PC-9 (cell line): ENCODE data around the gene CDC20B. TPM values are rescaled to one million over a fixed set of nuclear protein-coding genes. Genes with fewer than 3 reads are reported as not detected.

Experiments
- BruUV-seq: library from RNA; stranded (reverse); fragments of 400-500 nt; replicated peaks from 2 replicates; lab custom pipeline; 2021; lab: Mats Ljungman, UMichigan
- CTCF ChIA-PET: fragments of 300-600 bp; sonication (Branson Sonifier 250); formaldehyde crosslinking; loops from one replicate; lab custom pipeline; 2022; ENCODE audit warnings: antibody characterized with exemption; lab: Charles Lee
- POLR2A ChIA-PET: fragments of 300-600 bp; sonication (Branson Sonifier 250); formaldehyde crosslinking; loops from one replicate; lab custom pipeline; 2022; ENCODE audit warnings: antibody characterized with exemption; ENCODE audit not compliant: unreplicated experiment; lab: Charles Lee
- DNase-seq, 2 experiments: peaks; one replicate each; pipeline versions ENCODE4 v3.0.0 to v3.0.0-alpha.2; 2015 to 2022; ENCODE audit warnings: mixed read lengths in 1 of 2
- H2AFZ ChIP-seq: fragments of 200-600 bp; sonication (generic); 2 replicates; pipeline ENCODE4 v1.8.1; 2017; ENCODE audit warnings: antibody characterized with exemption
- H3F3A ChIP-seq: fragments of 200-600 bp; sonication (generic); 2 replicates; pipeline ENCODE4 v1.8.1; 2017; ENCODE audit warnings: antibody characterized with exemption, mild to moderate bottlenecking, low read depth; ENCODE audit not compliant: insufficient read depth
- H3K27ac ChIP-seq: fragments of 200-600 bp; sonication (generic); 2 replicates; pipeline ENCODE4 v1.6.1; 2016; ENCODE audit warnings: mixed run types
- H3K27me3 ChIP-seq: fragments of 200-600 bp; sonication (generic); 2 replicates; pipeline ENCODE4 v1.6.1; 2016; ENCODE audit warnings: low read depth, mixed run types; ENCODE audit not compliant: insufficient read depth
- H3K36me3 ChIP-seq: fragments of 200-600 bp; sonication (generic); 2 replicates; pipeline ENCODE4 v1.6.1; 2016; ENCODE audit warnings: low read depth, mixed run types
- H3K4me1 ChIP-seq: fragments of 200-600 bp; sonication (generic); replicated peaks from 2 replicates; pipeline ENCODE4 v1.6.1; 2016; ENCODE audit warnings: mixed run types; ENCODE audit not compliant: insufficient read depth
- H3K4me2 ChIP-seq: fragments of 200-600 bp; sonication (generic); 2 replicates; pipeline ENCODE4 v1.6.1; 2017; ENCODE audit warnings: mixed run types
- H3K4me3 ChIP-seq: fragments of 200-600 bp; sonication (generic); 2 replicates; pipeline ENCODE4 v1.6.1; 2016; ENCODE audit warnings: mixed run types
- H3K79me2 ChIP-seq: fragments of 200-600 bp; sonication (generic); 2 replicates; pipeline ENCODE4 v1.6.1; 2017; ENCODE audit warnings: low read depth, mixed run types
- H3K9me2 ChIP-seq: fragments of 200-600 bp; sonication (generic); 2 replicates; pipeline ENCODE4 v1.8.1; 2017; ENCODE audit warnings: mild to moderate bottlenecking; ENCODE audit not compliant: insufficient read depth
- H3K9me3 ChIP-seq: fragments of 200-600 bp; sonication (generic); 2 replicates; pipeline ENCODE4 v1.8.1; 2016; ENCODE audit warnings: low read depth; ENCODE audit not compliant: insufficient read depth
- H4K20me1 ChIP-seq: fragments of 200-600 bp; sonication (generic); 2 replicates; pipeline ENCODE4 v1.8.1; 2017; ENCODE audit not compliant: insufficient read depth
- CTCF ChIP-seq: fragments of 200-600 bp; sonication (generic); conservative IDR thresholded peaks from 2 replicates; pipeline ENCODE4 v1.6.1; 2017; ENCODE audit warnings: mixed run types, antibody characterized with exemption, mild to moderate bottlenecking, moderate library complexity
- EZH2 ChIP-seq: fragments of 200-600 bp; sonication (generic); IDR thresholded peaks from 2 replicates; pipeline ENCODE4 v1.8.0; 2017; ENCODE audit warnings: antibody characterized with exemption, low read depth
- intact Hi-C: fragments of 100-400 bp; cut with micrococcal nuclease; formaldehyde crosslinking; loops from one replicate; pipeline ENCODE4 v1.10.0; 2022; ENCODE audit not compliant: unreplicated experiment
- total RNA-seq: library from RNA; stranded (reverse); gene quantifications from 2 replicates; pipeline ENCODE4 v1.2.3, GENCODE V29; 2021

The CDC20B gene
- total RNA-seq, 1 experiment from 2014 or later, result not detected

DNA sequence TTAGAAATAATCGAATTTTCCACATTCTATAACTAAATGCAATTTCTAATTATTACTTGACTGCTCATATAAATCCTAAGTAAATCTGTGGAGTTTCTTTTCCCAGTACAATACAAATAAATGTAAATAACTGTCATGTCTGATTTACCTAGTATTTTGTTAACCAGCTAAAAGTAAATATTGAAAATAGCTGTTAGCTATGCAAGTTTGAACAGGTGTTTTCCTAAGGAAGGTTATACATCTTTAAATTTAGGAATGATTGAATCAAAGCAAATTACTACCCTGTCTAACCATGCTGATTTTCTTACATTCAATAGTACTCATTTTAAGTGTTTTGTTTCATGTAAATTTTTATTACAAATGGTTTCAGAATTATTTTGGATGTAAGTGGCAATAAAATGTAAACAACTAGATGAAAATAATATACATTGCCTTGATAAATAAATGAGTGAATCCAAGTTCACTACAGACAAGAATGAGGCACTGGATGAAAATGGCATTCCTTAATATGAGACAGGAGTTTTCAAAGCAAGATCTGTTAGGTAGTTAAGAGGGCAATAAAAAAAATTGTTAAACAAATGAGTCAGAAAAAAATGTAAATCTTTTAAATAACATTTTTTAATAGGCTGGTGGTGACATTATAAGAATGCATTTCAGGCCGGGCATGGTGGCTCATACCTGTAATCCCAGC is 38.4 kb upstream of the CDC20B start:
- Histone ChIP-seq H3K4me2 (no peak overlapping the region), H3K9me2 (no peaks in the 10 kb centered on the region), H3K27ac (no peak overlapping the region), H3K79me2 (no peaks in the 10 kb centered on the region), H3K4me3 (no peak overlapping the region), H3K9me3 (no peaks in the 10 kb centered on the region), H3K36me3 (no peaks in the 10 kb centered on the region), H2AFZ (no peak overlapping the region), H3K27me3 (no peaks in the 10 kb centered on the region), H4K20me1 (no peaks in the 10 kb centered on the region), H3K4me1 (0 out of 2 replicates have a peak, but pooled peaks cover 6% of the 10 kb centered on the region), H3F3A (0 out of 2 replicates have a peak, but pooled peaks cover 6% of the 10 kb centered on the region)
- TF ChIP-seq CTCF (no peak), EZH2 (no peak)
- intact Hi-C loops, result no loop called here
- POLR2A ChIA-PET, result interaction anchor here (0.6 kb wide), 1 partner anchor 350 kb away, joined by 22 read pairs; no protein-coding TSS in a partner anchor
- no TSS peak for BruUV-seq
- CTCF ChIA-PET, result no interaction called here
- DNase-seq, result peak in 1 of 2 experiments; percentile 40

DNA sequence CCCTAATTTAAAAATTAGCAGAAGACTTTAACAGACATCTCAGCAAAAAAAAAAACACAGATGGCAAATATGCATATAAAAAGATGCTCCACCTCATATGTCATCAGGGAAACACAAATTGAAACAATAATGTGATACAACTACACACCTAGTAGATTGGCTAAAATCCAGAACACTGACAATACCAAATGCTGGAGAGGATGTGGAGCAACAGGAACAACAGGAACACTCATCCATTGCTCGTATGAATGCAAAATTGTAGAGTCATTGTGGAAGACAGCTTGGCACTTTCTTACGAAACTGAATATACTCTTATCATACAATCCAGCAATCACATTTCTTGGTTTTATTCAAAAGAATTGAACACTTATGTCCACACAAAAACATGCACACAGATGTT is 32.0 kb upstream of the CDC20B start:
- no TSS peak for BruUV-seq
- Histone ChIP-seq H3K4me2 (no peak overlapping the region), H3K9me2 (no peaks in the 10 kb centered on the region), H3K27me3 (no peaks in the 10 kb centered on the region), H2AFZ (no peak overlapping the region), H3K79me2 (no peaks in the 10 kb centered on the region), H3K4me3 (no peak overlapping the region), H3K27ac (no peak overlapping the region), H3K36me3 (no peaks in the 10 kb centered on the region), H3K4me1 (no peaks in the 10 kb centered on the region), H3F3A (no peaks in the 10 kb centered on the region), H4K20me1 (no peaks in the 10 kb centered on the region), H3K9me3 (no peaks in the 10 kb centered on the region; the same call in 1 of the 2 replicates)
- no peak for DNase-seq
- ChIA-PET CTCF (no interaction called here), POLR2A (no interaction called here)
- TF ChIP-seq EZH2, result no peak
- TF ChIP-seq CTCF, result no peak
- intact Hi-C loops, result no loop called here

- BruUV-seq, result no TSS peak
- ChIA-PET CTCF (no interaction called here), POLR2A (no interaction called here)
- Histone ChIP-seq H3F3A (peaks cover 13% of the 10 kb centered on the region; the same call in 1 of the 2 replicates), H2AFZ (no peak overlapping the region), H3K4me2 (no peak overlapping the region), H4K20me1 (no peaks in the 10 kb centered on the region), H3K4me1 (peaks cover 46% of the 10 kb centered on the region), H3K4me3 (no peak overlapping the region), H3K79me2 (no peaks in the 10 kb centered on the region), H3K9me3 (no peaks in the 10 kb centered on the region), H3K9me2 (no peaks in the 10 kb centered on the region), H3K36me3 (no peaks in the 10 kb centered on the region), H3K27ac (no peak overlapping the region), H3K27me3 (no peaks in the 10 kb centered on the region)
- DNase-seq, result peak in 1 of 2 experiments; percentile 55
- intact Hi-C loops, result no loop called here
- TF ChIP-seq CTCF (no peak), EZH2 (no peak)
These were observed 18.2 kb upstream of the CDC20B start for GRCh38 chr5:55191165-55191564.
